Smooth muscle cell of the brain vasculature (primary cell): Measurements from ENCODE around the gene SOX1.

Experiments
- DNase-seq: peaks from one replicate; pipeline ENCODE4 v3.0.0-alpha.2; 2012; ENCODE audit warnings: low read depth, low spot score

Gene SOX1

DNA sequence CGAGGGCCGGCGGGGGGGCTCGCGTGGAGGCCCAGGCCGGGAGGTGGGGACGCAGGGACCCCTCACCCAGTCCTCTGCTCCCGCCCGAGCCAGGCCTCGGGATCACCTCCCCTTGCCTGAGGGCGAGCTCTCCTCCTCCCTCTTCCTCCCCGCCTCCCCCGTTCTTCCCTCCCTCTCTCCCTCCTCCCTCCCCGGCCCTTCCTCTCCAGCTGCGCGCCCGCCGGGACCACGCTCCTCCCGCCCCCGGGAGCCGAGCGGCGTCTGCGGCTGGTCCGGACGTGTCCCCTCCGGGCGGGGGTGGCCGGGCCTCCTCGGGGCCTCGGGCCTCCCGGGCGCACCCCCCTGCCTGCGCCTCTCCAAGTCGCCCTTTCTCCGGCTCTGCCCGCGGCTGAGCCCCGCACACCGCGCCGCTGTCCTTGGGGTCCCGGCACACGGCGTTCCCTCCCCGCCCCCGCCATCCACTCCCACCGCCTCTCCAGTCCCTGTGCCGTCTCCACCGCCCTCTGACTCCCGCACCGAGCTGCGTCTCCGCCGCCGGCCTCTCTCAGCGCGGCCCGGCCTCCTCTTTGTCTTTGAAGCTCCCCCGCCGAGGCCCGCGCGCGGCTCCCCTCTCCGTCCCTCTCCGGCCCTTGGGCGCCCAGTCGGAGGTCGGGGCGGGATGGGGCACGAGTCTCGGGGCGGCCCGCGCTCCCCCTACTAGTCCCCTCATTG, 5.7 kb downstream of the SOX1 start:
- DNase-seq = no peak

DNA sequence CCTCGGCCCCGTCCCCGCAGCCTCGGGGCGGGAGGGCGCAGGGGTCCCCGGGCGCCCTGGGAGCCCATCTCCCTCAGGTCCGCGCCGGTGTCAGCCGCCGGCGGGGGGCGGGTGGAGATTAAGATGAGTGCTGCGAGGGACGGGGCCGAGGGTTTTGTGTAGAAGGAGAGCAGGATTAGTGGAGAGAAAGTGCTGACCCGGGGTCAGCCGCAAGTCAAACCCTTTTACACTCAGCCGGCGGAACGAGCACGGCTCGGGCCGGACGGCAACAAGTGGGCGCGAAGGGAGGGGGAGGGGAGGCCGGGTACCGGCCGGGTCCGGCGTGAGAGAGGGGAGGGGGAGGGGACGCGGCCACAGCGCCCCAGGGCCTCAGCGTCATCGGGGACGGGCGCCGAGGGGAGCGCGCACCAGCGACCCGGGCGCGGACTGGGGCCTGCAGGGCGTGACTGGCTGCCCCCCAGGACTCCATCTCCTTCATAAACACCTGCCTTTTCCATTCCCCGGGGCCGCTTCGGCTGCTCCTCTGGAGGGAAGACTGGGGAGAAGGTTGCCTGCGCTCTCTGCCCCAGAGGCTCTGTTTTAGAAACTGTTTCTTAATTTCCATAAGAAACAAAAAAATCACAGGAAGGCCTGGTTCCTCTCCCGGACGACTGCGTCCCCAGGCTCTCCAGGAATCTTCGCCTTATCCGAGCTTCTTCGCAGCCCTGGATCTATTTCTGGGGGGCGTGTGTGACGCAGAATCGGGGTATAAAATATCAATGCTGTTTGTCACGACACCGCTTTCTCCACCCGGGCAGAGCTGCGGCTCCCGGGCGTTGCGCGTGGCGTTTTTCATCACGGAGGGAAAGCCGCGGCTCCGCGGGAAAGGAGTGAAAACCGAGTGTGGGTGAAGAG, 6.5 kb downstream of the SOX1 start:
- no peak for DNase-seq

GRCh38 chr13:112074139-112074865, 7.4 kb downstream of the SOX1 start:
- DNase-seq = no peak

DNA sequence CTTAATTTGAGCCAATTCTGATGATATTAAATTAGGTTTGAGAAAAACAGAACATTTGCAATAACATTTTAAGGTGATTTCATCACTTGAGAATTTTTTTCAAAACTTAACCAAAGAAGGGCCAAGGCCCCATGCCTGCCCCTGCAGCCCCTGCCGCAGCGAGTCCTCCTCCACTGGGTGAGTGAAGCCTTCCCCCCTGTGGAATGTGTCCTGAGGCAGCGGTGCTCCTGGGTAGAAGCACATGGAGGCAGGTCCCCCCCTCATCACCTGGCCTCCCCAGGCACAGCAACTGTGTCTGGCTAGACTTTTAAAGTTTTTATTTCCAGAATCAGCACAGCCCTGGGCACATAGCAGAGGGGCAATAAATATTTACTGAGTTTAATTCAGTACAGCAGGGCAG, 10.8 kb downstream of the SOX1 start:
- DNase-seq = no peak

- DNase-seq = no peak
Measured at GRCh38 chr13:112078216-112078615, 11.3 kb downstream of the SOX1 start.

GRCh38 chr13:112078879-112079531, 12.1 kb downstream of the SOX1 start:
- no peak for DNase-seq

- no peak for DNase-seq
Measured at GRCh38 chr13:112079696-112080095, 12.7 kb downstream of the SOX1 start.

DNA sequence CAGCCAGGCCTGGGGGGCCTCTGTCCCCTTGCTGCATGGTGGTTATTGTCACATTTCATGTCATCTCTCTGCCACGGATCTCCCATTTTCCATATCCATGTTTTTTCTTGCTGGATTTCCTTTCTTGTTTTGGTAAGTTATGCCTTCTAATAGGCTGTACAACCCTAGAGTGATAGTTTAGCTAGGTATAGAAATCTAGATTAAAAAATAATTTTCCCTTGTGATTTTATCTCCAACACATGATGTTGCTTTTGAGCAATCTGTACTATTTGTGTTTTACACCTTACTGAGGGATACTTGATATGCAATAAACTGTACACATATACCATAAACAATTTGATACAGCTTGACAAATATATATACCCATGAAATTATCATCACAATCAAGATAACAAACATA, 17.0 kb downstream of the SOX1 start:
- no peak for DNase-seq

GRCh38 chr13:112092453-112092852, 25.5 kb downstream of the SOX1 start:
- no peak for DNase-seq

DNA sequence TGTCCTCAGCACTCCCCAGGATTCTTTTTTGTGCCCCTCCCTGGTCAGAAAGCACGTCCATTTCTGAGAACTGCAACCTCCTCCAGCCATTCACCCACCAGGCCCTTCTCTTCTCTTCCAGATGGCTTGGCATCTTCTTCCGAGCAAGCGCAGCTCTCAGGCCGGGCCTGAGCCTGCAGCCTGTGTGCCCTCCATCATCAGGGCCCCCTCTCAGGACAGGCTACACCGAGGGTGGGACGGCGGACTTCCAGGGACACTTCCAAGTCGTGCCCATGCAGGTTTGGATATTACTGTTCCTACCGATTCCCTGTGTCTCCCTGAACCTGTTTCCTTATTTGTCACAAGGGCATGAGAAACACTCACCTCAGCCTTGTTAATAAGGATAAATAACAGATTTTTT, 28.4 kb downstream of the SOX1 start:
- no peak for DNase-seq

- DNase-seq = no peak
Measured at GRCh38 chr13:112096959-112097358, 30.0 kb downstream of the SOX1 start.

DNA sequence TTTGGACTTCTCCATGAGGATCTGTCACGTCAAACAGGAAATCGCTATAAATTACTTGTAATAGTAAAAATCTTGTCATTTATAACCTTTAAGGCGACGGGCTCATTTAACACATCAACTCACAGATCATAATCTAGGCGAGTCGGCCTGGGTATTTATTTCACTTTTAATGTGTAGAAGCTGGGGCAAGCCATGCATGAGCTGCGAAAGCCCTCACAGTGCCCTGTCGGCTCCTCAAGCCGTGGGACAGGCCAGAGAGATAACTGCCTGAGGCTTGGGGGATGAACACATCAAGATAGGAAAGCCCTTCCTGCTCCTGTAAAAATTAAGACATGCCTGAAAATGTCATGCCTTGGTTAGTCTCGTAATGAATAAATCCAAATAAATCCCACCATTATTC, 30.8 kb downstream of the SOX1 start:
- DNase-seq = no peak

GRCh38 chr13:112098699-112099098, 31.8 kb downstream of the SOX1 start:
- DNase-seq = no peak

DNA sequence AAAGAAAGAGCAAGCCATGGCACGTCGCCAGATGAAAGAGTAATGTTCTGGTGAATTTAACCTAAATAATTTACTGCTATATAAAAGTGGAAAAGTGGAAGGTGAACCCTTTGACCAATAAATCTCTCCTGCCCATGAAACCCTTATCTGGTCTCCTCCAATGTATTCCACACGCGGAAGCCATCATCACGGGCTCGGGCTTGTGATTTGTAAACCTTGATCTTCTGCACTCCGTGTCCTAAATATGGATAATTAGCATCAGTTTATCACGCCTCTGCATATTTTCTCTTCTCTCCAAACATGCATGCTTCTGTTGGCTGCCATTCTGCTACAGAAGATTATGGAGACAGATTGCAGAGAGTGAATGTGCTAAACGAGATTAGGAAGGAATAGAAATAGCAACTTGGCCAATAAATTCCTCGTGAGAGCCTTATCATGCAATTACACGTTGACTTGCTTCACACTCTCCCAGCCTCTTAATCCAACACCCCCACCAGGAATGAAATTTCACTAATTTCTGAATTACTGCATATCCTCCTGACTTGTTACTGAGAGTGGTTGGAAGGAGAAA, 34.5 kb downstream of the SOX1 start:
- no peak for DNase-seq

GRCh38 chr13:112102243-112102642, 35.3 kb downstream of the SOX1 start:
- DNase-seq = no peak

DNA sequence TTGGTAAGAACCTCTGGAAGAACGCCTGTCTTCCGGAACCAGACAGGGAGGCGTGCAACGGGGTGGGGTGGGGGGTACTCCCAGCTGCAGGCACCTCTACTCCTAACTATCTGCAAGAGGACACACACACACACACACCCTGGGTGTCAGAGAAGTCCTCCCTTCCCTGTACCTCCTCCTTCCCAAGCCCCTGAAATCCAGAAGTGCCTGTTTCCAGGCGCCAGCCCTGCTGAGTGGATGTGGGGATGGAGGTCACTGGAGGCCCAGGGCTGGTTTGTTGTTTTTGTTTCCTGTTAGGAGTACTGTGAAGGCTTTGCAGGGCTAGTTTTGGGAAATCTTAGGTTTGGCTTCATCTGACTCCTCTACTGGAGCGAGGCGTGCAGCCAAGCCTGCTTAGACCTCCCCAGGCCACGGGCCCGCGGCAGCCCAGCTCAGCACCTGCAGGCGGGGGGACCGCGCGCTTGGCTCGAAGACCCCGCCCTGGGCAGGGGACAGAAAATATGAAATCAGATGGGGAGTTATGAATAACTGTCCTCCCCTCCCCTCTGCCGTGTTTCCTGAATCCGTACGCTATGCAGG, 36.4 kb downstream of the SOX1 start:
- DNase-seq = no peak

DNA sequence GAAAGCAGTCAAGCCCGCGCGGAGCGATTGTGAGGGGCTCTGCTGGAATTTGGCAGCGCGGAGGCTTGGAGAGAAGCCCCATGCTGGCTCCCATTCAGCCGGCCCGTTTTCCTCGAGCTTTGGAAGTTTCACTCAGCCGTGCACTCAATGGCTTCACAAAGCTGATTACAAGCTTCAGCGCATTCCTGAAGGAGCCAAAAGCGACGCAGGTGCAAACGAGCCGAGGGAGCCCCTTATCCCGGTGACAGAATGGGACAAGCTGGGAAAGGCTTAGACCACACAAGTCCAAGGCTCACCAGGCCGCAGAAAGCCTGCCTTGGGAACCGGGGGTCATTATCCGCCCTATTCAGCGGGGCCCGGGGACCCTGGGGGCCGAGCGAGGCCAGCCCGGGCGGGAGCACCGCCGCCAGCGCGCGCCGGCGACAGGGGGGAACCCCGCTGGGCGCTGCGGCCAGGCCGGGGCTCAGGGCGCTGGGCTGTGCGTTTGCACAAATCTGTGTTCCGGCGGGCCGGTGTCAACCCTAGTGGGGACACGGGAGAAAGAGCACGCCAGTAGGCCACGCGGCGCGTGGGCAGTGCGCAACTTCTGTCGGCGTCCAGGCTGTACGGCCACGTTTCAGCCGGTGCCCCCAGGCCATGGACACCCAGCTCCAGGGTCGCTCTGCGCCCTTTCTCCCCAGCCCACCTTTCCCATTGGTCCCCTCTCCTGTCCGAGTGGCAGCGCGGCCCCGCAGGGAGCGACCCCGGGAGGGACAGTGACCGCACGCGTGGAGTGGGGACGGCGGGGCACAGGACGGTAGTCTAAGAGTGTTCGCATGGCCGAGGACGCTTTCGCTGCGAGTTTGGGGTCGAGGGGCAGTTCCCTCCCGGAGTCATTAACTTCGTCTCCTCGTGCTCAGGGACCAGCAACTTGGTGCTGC, 37.3 kb downstream of the SOX1 start:
- no peak for DNase-seq

GRCh38 chr13:112104881-112105234, 37.9 kb downstream of the SOX1 start:
- DNase-seq = no peak

- DNase-seq = no peak
Measured at GRCh38 chr13:112105244-112105681, 38.3 kb downstream of the SOX1 start.

DNA sequence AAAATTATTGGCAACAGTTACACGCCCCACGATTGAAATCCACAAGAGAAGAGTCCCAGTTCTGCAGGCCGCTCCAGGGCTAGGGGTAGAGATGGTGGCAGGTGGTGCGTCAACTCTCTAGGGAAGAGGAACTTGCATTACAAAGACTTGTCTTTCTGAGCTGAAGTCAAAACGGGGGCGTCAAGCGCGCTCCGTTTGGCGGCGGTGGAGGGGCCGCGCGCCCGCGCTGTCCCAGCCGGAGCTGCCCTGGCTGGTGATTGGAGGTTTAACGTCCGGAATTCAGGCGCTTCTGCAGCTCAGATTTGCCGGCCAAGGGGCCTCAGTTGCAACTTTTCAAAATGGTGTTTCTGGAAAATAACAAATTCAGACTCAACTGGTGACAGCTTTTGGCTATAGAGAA, 38.9 kb downstream of the SOX1 start:
- DNase-seq = no peak
